Activated CD8-positive, alpha-beta T cell treated with anti-CD3 and anti-CD28 coated beads, Interleukin-2, amount 10 ng/mL, durations not matched to agents 7 days and 5 days (primary cell): ENCODE data around the gene ANP32A. TPM values are rescaled to one million over a fixed set of nuclear protein-coding genes. Genes with fewer than 3 reads are reported as not detected.
"Not testable (repeated sequence)": the region's sequence is repeated elsewhere in the genome, so short reads cannot be mapped to it uniquely, and the experiment has no call there.

Source experiments
- ATAC-seq: fragments of 150-1000 bp; cut with Tn5 transposase; one replicate; pipeline ENCODE4 v1.10.0; 2021; ENCODE audit warnings: moderate library complexity
- CTCF ChIA-PET: fragments of 350-600 bp; sonication (Branson Sonifier 250); formaldehyde crosslinking; loops from one replicate; lab custom pipeline; 2021; ENCODE audit warnings: antibody characterized with exemption; lab: Charles Lee
- POLR2A ChIA-PET: fragments of 350-600 bp; sonication (Branson Sonifier 250); formaldehyde crosslinking; loops from one replicate; lab custom pipeline; 2021; ENCODE audit warnings: antibody characterized with exemption; lab: Charles Lee
- DNase-seq: peaks from one replicate; pipeline ENCODE4 v3.0.0-alpha.2; 2020
- H3K27ac Mint-ChIP-seq: one replicate; pipeline ENCODE4 v1.8.0; 2021; ENCODE audit warnings: mild to moderate bottlenecking, mixed read lengths
- H3K27me3 Mint-ChIP-seq: one replicate; pipeline ENCODE4 v1.8.0; 2021; ENCODE audit warnings: low read depth, mixed read lengths
- H3K36me3 Mint-ChIP-seq: one replicate; pipeline ENCODE4 v1.8.0; 2021; ENCODE audit warnings: low read depth, mixed read lengths
- H3K4me1 Mint-ChIP-seq: one replicate; pipeline ENCODE4 v1.8.0; 2021; ENCODE audit warnings: low read depth, mixed read lengths
- H3K4me3 Mint-ChIP-seq: one replicate; pipeline ENCODE4 v1.8.0; 2021; ENCODE audit warnings: mild to moderate bottlenecking, mixed read lengths
- H3K9me3 Mint-ChIP-seq: one replicate; pipeline ENCODE4 v1.8.0; 2022; ENCODE audit warnings: mixed read lengths; ENCODE audit not compliant: insufficient read depth
- total RNA-seq, 2 experiments: library from RNA; stranded (reverse); gene quantifications; one replicate each; pipeline ENCODE4 v1.2.3, GENCODE V29; 2021

Gene ANP32A
- total RNA-seq, 2 experiments from 2014 or later, result 227 TPM

DNA sequence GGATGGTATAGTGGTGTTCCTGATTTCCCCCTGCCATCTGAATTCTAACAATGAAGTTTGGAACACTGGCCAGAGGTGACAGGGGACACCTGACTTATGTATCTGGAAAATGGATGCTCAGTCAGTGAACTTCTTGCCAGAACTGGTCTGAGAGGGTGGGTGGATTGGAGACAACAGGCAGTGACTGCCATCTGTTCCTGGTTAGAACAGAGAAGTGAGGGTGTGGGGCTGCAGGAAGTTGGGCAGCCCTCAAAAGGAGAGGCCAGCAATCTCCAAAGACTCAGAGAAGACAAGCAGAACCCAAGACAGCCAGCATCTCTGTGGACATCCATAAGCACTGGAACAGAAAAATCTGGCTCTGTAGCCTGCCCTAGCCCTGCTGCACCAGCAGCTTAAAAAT, 50.5 kb downstream of the ANP32A start:
- Mint-ChIP-seq H3K4me1 (no peaks in the 10 kb centered on the region), H3K36me3 (no peaks in the 10 kb centered on the region), H3K4me3 (no peak overlapping the region), H3K27me3 (peaks cover 13% of the 10 kb centered on the region), H3K27ac (no peak overlapping the region), H3K9me3 (no peaks in the 10 kb centered on the region)
- CTCF ChIA-PET, result interaction anchor here (0.7 to 1.0 kb wide), 2 partner anchors 97 to 106 kb away, joined by 3 to 4 read pairs; no protein-coding TSS in a partner anchor
- ATAC-seq (no peak), DNase-seq (no peak)
- POLR2A ChIA-PET, result no interaction called here

DNA sequence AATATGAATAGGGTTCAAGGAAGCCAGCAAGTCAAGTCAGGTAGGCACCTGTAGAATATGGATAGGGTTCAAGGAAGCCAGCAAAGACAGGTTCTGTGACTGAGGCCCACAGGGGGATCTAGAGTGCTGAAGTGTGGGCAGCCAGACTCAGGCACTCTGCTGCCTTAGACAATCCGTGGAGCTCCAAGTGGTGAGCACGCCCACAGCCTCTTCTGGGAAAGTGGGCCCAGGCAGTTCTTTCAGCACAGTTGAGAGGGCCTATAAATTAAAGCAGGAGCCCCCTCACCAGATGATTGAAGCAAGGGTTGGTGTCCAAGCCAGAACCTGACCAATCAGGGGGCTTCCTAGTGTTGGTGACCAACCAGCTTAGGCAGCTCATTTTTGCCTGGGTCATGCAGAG, 51.0 kb downstream of the ANP32A start:
- no peak overlapping the region for H3K27ac Mint-ChIP-seq
- peaks cover 13% of the 10 kb centered on the region for H3K27me3 Mint-ChIP-seq
- H3K4me1 Mint-ChIP-seq, result no peaks in the 10 kb centered on the region
- no peaks in the 10 kb centered on the region for H3K36me3 Mint-ChIP-seq
- H3K9me3 Mint-ChIP-seq, result no peaks in the 10 kb centered on the region
- H3K4me3 Mint-ChIP-seq, result no peak overlapping the region
- POLR2A ChIA-PET, result no interaction called here
- no peak for DNase-seq
- CTCF ChIA-PET, result interaction anchor here (0.7 to 1.0 kb wide), 2 partner anchors 96 to 106 kb away, joined by 3 to 4 read pairs; no protein-coding TSS in a partner anchor
- no peak for ATAC-seq

DNA sequence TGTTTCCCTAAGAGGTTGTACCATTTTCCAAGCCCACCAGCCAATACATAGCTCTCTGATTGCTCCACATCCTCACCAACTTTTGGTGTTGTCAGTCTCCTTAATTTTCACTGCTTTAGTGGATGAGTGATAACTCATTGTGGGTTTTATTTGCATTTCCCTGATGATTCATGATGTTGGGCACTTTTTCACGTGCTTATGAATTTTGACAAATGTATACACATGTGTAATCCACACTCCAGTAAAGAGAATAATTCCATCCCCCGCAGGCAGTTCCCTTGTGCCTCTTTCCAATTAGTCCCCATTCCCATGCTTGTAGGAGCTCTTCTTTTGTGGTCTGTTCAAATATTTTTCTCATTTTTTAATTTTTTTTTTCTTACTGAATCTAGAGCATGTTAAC, 52.4 kb downstream of the ANP32A start:
- no peaks in the 10 kb centered on the region for H3K9me3 Mint-ChIP-seq
- CTCF ChIA-PET, result interaction anchor here (0.7 to 1.0 kb wide), 2 partner anchors 60 to 108 kb away, joined by 3 read pairs; no protein-coding TSS in a partner anchor
- no peak for ATAC-seq

DNA sequence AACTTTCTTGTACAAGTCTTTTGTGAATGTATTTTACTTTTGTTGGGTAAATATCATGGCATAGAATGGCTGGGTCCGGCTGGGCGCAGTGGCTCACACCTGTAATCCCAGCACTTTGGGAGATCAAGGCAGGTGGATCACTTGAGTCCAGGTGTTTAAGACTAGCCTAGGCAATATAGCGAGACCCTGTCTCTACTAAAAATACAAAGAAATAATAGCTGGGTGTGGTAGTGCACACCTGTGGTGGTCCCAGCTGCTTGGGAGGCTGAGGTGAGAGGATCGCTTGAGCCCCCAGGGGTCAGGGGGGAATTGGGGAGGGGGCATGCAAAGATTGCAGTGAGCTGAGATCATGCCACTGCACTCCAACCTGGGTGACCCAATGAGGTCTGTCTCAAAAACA, 52.9 kb downstream of the ANP32A start:
- Mint-ChIP-seq H3K4me1 (no peaks in the 10 kb centered on the region), H3K9me3 (no peaks in the 10 kb centered on the region), H3K36me3 (no peaks in the 10 kb centered on the region), H3K27ac (no peak overlapping the region), H3K4me3 (no peak overlapping the region), H3K27me3 (peaks cover 21% of the 10 kb centered on the region)
- no peak for ATAC-seq
- ChIA-PET POLR2A (no interaction called here), CTCF (interaction anchor here (0.7 kb wide), 1 partner anchor 108 kb away, joined by 3 read pairs; no protein-coding TSS in a partner anchor)
- DNase-seq, result no peak

More for the DNA sequence above, 52.4 kb downstream of the ANP32A start:
- DNase-seq, result no peak
- POLR2A ChIA-PET, result no interaction called here
- Mint-ChIP-seq H3K4me1 (no peaks in the 10 kb centered on the region), H3K27me3 (peaks cover 16% of the 10 kb centered on the region), H3K27ac (no peak overlapping the region), H3K4me3 (no peak overlapping the region), H3K36me3 (no peaks in the 10 kb centered on the region)

DNA sequence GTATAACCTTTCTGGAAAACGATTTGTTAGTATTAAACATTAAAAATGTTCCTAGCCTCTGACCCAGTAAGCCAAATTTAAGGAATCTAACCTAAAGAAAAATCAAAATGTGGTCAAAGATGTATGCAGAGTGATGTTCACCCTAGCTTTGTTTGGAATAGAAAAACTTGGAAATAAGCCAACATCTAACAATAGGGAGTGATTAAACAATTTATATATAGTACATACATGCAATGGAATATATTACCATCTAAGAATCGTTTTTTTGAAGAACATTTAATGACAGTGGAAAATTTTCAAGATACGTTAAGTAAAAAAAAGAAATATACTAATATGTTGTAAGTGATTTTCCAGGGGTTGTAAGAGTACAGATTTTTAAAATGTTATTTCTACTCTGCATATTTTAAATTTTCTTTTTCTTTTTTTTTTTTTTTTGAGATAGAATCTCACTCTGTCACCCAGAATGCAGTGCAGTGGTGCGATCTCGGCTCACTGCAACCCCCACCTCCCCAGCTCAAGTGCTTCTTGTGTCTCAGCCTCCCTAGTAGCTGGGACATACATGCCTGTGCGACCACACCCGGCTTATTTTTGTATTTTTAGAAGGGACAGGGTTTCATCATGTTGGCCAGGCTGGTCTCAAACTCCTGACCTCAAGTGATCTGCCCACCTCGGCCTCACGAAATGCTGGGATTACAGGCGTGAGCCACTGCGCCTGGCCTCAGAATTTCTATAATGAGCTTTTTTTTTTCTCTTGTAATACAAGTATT, 54.9 kb downstream of the ANP32A start:
- ATAC-seq, result no peak
- CTCF ChIA-PET, result interaction anchor here (1.0 kb wide), 1 partner anchor 18 kb away, joined by 3 read pairs; no protein-coding TSS in a partner anchor
- no peak overlapping the region for H3K27ac Mint-ChIP-seq
- H3K4me3 Mint-ChIP-seq, result no peak overlapping the region
- no peaks in the 10 kb centered on the region for H3K9me3 Mint-ChIP-seq
- peaks cover 29% of the 10 kb centered on the region for H3K27me3 Mint-ChIP-seq
- POLR2A ChIA-PET, result no interaction called here
- DNase-seq, result no peak
- no peaks in the 10 kb centered on the region for H3K36me3 Mint-ChIP-seq
- H3K4me1 Mint-ChIP-seq, result no peaks in the 10 kb centered on the region

DNA sequence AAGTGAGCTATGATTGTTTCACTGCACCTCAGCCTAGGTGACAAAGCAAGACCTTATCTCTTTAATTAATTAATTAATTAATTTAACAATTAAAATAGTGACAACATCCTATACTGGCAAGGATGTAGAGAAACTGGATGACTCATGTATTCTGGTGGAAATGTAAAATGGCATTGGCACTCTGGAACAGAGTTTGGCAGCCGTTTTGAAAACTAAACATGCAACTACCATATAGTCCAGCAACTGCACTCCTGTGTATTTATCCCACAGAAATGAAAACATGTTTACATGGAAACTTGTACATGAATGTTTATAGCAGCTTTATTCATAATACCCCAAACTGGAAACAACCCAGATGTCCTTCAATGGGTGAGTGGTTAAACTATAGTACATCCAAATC, 56.6 kb downstream of the ANP32A start:
- ATAC-seq (no peak), DNase-seq (no peak)
- ChIA-PET CTCF (interaction anchor here (0.6 to 1.7 kb wide), 3 partner anchors 9 to 111 kb away, joined by 3 to 5 read pairs (median 3); no protein-coding TSS in a partner anchor), POLR2A (no interaction called here)
- H3K27ac Mint-ChIP-seq, result no peak overlapping the region
- no peaks in the 10 kb centered on the region for H3K9me3 Mint-ChIP-seq
- H3K4me3 Mint-ChIP-seq, result no peak overlapping the region
- no peaks in the 10 kb centered on the region for H3K36me3 Mint-ChIP-seq
- peaks cover 33% of the 10 kb centered on the region for H3K27me3 Mint-ChIP-seq
- H3K4me1 Mint-ChIP-seq, result no peaks in the 10 kb centered on the region

DNA sequence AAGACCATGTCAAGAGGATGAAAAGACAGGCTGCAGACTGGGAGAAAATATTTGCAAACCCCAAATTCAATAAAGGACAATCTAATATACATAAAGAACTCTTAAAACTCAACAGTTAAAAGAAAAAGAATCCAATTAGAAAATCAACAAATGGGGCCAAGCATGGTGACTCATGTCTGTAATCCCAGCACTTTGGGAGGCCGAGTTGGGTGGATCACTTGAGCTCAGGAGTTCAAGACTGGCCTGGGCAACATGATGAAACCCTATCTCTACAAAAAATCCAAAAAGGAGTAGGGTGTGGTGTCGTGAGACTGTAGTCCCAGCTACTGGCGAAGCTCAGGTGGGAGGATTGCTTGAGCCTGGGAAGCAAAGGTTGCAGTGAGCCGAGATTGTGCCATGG, 57.6 kb downstream of the ANP32A start:
- Mint-ChIP-seq H3K4me3 (no peak overlapping the region), H3K27me3 (peaks cover 30% of the 10 kb centered on the region), H3K27ac (no peak overlapping the region), H3K9me3 (no peaks in the 10 kb centered on the region), H3K36me3 (no peaks in the 10 kb centered on the region), H3K4me1 (no peaks in the 10 kb centered on the region)
- POLR2A ChIA-PET, result interaction anchor here (0.6 kb wide), 1 partner anchor 775 kb away, joined by 3 read pairs; no protein-coding TSS in a partner anchor
- DNase-seq (no peak), ATAC-seq (no peak)
- CTCF ChIA-PET, result interaction anchor here (1.7 kb wide), 1 partner anchor 112 kb away, joined by 5 read pairs; no protein-coding TSS in a partner anchor

DNA sequence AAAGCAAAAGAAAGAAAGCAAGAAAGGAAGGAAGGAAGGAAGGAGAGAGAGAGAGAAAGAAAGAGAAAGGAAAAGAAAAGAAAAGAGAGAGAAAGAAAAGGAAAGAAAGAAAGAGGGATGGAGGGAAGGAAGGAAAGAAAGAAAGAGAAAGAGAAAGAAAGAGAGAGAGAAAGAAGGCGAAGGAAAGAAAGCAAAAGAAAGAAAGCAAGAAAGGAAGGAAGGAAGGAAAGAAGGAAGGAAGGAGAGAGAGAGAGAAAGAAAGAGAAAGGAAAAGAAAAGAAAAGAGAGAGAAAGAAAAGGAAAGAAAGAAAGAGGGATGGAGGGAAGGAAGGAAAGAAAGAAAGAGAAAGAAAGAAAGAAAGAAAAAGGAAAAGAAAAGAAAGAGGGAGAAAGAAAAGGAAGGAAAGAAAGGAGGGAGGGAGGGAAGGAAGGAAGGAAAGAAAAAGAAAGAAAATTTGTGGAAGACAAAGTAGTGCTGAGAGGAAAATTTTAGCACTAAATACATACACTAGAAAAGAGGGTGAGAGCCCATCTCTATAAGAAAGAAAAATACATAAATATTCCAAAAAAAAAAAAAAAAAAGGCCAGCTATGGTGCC, 60.6 kb downstream of the ANP32A start:
- POLR2A ChIA-PET, CTCF ChIA-PET: not testable (repeated sequence)

DNA sequence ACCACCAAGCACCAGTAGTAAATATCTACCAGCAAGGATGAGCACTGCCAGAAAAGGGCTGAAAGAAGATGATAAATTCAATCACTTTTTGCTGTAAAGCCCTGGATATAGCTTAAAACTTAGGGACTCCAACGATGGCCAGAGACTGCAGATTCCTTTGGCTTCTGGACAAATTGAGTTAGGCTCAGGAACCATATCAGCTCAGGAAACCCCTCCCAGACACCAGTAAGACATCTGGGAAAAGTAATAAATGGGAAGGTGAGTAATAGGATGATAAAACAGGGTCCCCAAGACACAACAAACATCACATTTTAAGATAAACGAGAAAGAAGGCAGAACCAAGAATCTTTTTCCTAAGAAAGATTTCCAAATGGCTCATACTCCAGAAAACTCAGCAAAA, 65.0 kb downstream of the ANP32A start:
- Mint-ChIP-seq H3K4me3 (no peak overlapping the region), H3K4me1 (peaks cover 8% of the 10 kb centered on the region), H3K9me3 (no peaks in the 10 kb centered on the region), H3K36me3 (peaks cover 3% of the 10 kb centered on the region), H3K27ac (no peak overlapping the region), H3K27me3 (peaks cover 8% of the 10 kb centered on the region)
- CTCF ChIA-PET, result interaction anchor here (0.8 to 1.4 kb wide), 3 partner anchors 120 to 201 kb away, joined by 3 read pairs; no protein-coding TSS in a partner anchor
- ATAC-seq, result no peak
- POLR2A ChIA-PET, result no interaction called here
- DNase-seq, result no peak

More for the DNA sequence above, 60.6 kb downstream of the ANP32A start:
- not testable (repeated sequence) for H3K4me3 Mint-ChIP-seq, H3K4me1 Mint-ChIP-seq, H3K27ac Mint-ChIP-seq, ATAC-seq, H3K36me3 Mint-ChIP-seq, H3K9me3 Mint-ChIP-seq, DNase-seq
- H3K27me3 Mint-ChIP-seq, result peaks cover 26% of the 10 kb centered on the region

DNA sequence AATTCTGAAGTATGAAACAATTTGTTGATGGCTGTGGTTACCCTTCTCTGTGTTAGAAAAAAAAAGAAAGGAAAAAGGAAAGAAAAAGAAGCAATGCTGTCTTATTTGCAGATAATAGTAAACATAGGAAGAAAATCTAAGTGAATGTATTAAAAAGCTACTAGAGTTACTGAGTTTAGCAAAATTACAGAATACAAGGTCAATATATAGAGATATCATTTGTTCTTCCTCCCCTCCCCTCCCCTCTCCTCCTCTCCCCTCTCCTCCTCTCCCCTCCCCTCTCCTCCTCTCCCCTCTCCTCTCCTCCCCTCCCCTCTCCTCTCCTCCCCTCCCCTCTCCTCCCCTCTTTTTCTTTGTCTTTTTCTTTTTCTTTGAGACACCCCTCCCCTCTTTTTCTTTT, 69.1 kb downstream of the ANP32A start:
- Mint-ChIP-seq H3K27me3 (peaks cover 2% of the 10 kb centered on the region), H3K36me3 (peaks cover 3% of the 10 kb centered on the region), H3K9me3 (no peaks in the 10 kb centered on the region), H3K4me1 (peaks cover 8% of the 10 kb centered on the region), H3K4me3 (no peak overlapping the region), H3K27ac (no peak overlapping the region)
- POLR2A ChIA-PET, result no interaction called here
- DNase-seq (no peak), ATAC-seq (no peak)
- CTCF ChIA-PET, result no interaction called here

DNA sequence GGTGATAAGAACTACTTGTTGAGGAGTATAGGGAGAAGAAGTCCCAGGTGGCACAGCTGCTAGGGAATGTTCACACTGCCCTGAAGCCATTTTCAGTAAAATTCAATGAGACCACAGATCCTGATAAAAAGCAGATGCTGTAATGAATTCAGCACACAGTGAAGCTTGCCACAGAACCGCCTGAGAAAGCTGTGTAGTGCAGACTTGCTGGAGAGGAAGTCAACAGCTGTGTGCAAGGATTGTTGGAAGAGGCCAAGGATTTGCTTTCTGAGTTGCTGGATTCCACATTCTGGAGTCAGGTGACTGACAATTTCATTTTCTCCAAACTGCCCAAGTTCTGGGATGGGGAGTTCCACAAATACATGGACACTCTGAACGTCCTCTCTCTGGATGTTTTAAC, 70.9 kb downstream of the ANP32A start:
- peaks cover 5% of the 10 kb centered on the region for H3K4me1 Mint-ChIP-seq
- no peak for ATAC-seq
- H3K36me3 Mint-ChIP-seq, result no peaks in the 10 kb centered on the region
- H3K27me3 Mint-ChIP-seq, result peaks cover 2% of the 10 kb centered on the region
- no peaks in the 10 kb centered on the region for H3K9me3 Mint-ChIP-seq
- H3K27ac Mint-ChIP-seq, result no peak overlapping the region
- ChIA-PET CTCF (no interaction called here), POLR2A (no interaction called here)
- no peak overlapping the region for H3K4me3 Mint-ChIP-seq
- DNase-seq, result no peak

DNA sequence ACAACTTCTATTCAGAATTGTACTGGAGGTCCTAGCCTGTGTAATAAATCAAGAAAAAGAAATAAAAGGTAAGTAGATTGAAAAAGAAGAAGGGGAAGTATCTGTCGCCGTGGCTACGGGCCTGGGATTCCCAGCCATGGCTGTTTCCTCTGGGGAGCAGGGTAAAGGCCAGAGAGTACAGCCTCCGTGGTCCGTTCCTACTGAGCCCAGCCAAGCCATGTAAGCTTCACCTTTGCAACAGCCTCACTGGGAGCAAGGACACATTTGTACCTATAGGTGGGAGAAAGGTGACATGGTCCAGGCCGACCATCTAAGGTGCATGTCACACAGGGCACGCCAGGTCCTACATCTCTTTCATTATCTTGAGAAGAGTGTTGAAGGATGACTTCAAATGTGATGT, 71.3 kb downstream of the ANP32A start:
- ATAC-seq, result no peak
- Mint-ChIP-seq H3K4me3 (no peak overlapping the region), H3K4me1 (peaks cover 2% of the 10 kb centered on the region), H3K36me3 (no peaks in the 10 kb centered on the region), H3K27me3 (peaks cover 2% of the 10 kb centered on the region), H3K9me3 (no peaks in the 10 kb centered on the region), H3K27ac (no peak overlapping the region)
- POLR2A ChIA-PET, result no interaction called here
- CTCF ChIA-PET, result no interaction called here
- no peak for DNase-seq
